Activated naive CD4-positive, alpha-beta T cell treated with anti-CD3 and anti-CD28 coated beads, Interleukin-2, amount 10 ng/mL, durations not matched to agents 7 days and 5 days (primary cell): ENCODE results near the gene PITX3.

ENCODE experiments used
- CTCF ChIA-PET: fragments of 350-600 bp; sonication (Branson Sonifier 250); formaldehyde crosslinking; loops from one replicate; lab custom pipeline; 2021; ENCODE audit warnings: antibody characterized with exemption; lab: Charles Lee
- DNase-seq: peaks from one replicate; pipeline ENCODE4 v3.0.0-alpha.2; 2020
- H3K27ac Mint-ChIP-seq: one replicate; pipeline ENCODE4 v1.8.0; 2021; ENCODE audit warnings: mild to moderate bottlenecking, moderate library complexity, mixed read lengths
- H3K27me3 Mint-ChIP-seq: one replicate; pipeline ENCODE4 v1.8.0; 2021; ENCODE audit warnings: mild to moderate bottlenecking, mixed read lengths
- H3K36me3 Mint-ChIP-seq: one replicate; pipeline ENCODE4 v1.8.0; 2021; ENCODE audit warnings: mixed read lengths
- H3K4me1 Mint-ChIP-seq: one replicate; pipeline ENCODE4 v1.8.0; 2021; ENCODE audit warnings: mixed read lengths
- H3K4me3 Mint-ChIP-seq: one replicate; pipeline ENCODE4 v1.8.0; 2021; ENCODE audit warnings: mild to moderate bottlenecking, moderate library complexity, mixed read lengths
- H3K9me3 Mint-ChIP-seq: one replicate; pipeline ENCODE4 v1.8.0; 2021; ENCODE audit warnings: mixed read lengths

Gene PITX3

DNA sequence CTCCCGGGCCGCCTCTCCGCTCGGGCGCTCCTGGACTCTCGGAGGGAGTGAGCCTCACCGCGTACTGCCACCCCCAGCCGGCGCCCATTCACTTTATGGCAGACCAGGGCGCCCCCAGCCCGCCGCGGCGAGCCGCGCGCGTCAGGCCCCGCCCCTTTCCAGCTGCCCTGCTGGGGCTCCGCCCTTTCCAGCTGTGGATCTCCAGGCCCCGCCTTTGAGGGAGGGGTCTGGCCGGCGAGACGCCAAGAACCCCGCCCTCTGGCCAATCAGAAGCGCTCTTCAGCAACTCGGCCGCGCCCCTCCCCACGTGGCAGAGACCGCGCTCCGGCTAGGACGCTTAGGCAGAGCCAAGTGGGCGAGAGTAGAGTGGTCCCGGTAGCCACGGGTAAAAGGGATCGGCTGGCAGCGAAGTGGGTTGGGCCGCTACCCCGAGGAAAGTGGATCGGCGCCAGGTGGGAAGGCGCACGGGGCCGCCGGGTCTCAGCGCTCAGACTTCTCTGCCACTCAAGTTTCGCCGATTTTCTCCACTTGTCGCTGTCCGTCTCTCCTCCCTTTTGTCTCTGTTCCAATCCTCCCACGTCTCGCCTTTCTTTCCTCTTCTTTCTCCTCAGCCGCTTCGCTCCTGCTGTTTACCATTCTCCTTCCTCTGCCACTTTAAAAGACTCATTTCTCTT, at the start of gene PITX3:
Gene PITX3 (minus strand): TSS at position 69 of the 674 bp plus-strand sequence. CDS start 9,432 bp downstream, outside the sequence.
- H3K27ac Mint-ChIP-seq, result no peak within 1 kb of the TSS
- peaks cover 37% of the 10 kb centered on the region for H3K4me1 Mint-ChIP-seq
- peak; percentile 95 for DNase-seq
- peaks cover 6% of the 10 kb centered on the region for H3K36me3 Mint-ChIP-seq
- CTCF ChIA-PET, result interaction anchor here (0.6 to 17.6 kb wide), 3 partner anchors 9 to 152 kb away, joined by 3 to 693 read pairs (median 9); no protein-coding TSS in a partner anchor
- H3K27me3 Mint-ChIP-seq, result peaks cover 63% of the 10 kb centered on the region
- H3K4me3 Mint-ChIP-seq, result peak within 1 kb of the TSS; percentile 74
- H3K9me3 Mint-ChIP-seq, result no peaks in the 10 kb centered on the region

GRCh38 chr10:102289840-102290239, 48.5 kb upstream of the PITX3 start:
- peaks cover 26% of the 10 kb centered on the region for H3K4me1 Mint-ChIP-seq
- H3K9me3 Mint-ChIP-seq, result no peaks in the 10 kb centered on the region
- H3K27me3 Mint-ChIP-seq, result no peaks in the 10 kb centered on the region
- H3K36me3 Mint-ChIP-seq, result peaks cover 17% of the 10 kb centered on the region
- no peak overlapping the region for H3K4me3 Mint-ChIP-seq
- DNase-seq, result no peak
- CTCF ChIA-PET, result no interaction called here
- H3K27ac Mint-ChIP-seq, result no peak overlapping the region

DNA sequence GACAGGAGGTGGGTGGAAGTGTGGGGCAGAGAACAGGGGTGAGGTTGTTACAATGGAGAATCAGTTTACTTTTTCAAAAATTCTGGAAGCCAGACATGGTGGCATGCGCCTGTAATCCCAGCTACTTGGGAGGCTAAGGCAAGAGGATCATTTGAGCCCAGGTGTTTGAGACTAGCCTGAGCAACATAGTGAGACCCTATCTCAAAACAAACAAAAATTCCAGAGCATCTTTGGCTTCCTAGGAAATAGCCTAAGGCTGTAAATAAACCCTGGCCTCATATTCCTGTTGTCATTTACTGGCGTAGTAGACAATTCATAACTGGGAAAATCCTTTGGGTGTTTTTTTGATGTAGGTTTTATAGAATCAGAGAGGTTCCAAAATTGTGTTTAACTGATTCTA, 48.0 kb upstream of the PITX3 start:
- H3K4me3 Mint-ChIP-seq, result no peak overlapping the region
- H3K36me3 Mint-ChIP-seq, result peaks cover 20% of the 10 kb centered on the region
- no peaks in the 10 kb centered on the region for H3K9me3 Mint-ChIP-seq
- CTCF ChIA-PET, result no interaction called here
- H3K27ac Mint-ChIP-seq, result no peak overlapping the region
- H3K27me3 Mint-ChIP-seq, result no peaks in the 10 kb centered on the region
- no peak for DNase-seq
- peaks cover 30% of the 10 kb centered on the region for H3K4me1 Mint-ChIP-seq

GRCh38 chr10:102287991-102288390, 46.7 kb upstream of the PITX3 start:
- H3K4me1 Mint-ChIP-seq, result peaks cover 44% of the 10 kb centered on the region
- H3K27me3 Mint-ChIP-seq, result no peaks in the 10 kb centered on the region
- peaks cover 23% of the 10 kb centered on the region for H3K36me3 Mint-ChIP-seq
- no peak overlapping the region for H3K27ac Mint-ChIP-seq
- no peaks in the 10 kb centered on the region for H3K9me3 Mint-ChIP-seq
- CTCF ChIA-PET, result interaction anchor here (1.4 to 1.6 kb wide), 2 partner anchors 9 to 58 kb away, joined by 3 to 4 read pairs; no protein-coding TSS in a partner anchor
- H3K4me3 Mint-ChIP-seq, result no peak overlapping the region
- no peak for DNase-seq

DNA sequence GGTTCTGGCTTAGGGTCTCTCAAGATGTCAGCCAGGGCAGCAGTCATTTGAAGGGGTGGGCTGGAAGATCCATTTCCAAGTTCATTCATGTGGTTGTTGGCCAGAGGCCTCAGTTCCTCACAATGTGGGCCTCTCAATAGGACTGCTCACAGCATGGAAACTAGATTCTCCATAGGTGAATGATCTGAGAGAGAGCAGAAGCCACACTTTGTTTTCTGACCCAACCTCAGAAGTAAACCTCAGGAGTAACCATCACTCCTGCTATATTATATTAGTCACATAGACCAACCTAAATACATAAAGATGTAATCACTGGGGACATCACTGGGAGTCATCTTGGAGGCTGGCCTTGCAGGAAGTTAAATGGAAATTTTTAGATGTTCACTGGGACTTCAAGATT, 46.2 kb upstream of the PITX3 start:
- Mint-ChIP-seq H3K27me3 (no peaks in the 10 kb centered on the region), H3K4me3 (no peak overlapping the region), H3K9me3 (no peaks in the 10 kb centered on the region), H3K36me3 (peaks cover 24% of the 10 kb centered on the region), H3K27ac (no peak overlapping the region), H3K4me1 (peaks cover 49% of the 10 kb centered on the region)
- DNase-seq, result no peak
- CTCF ChIA-PET, result interaction anchor here (0.9 to 1.6 kb wide), 3 partner anchors 8 to 65 kb away, joined by 3 to 4 read pairs (median 3); no protein-coding TSS in a partner anchor

DNA sequence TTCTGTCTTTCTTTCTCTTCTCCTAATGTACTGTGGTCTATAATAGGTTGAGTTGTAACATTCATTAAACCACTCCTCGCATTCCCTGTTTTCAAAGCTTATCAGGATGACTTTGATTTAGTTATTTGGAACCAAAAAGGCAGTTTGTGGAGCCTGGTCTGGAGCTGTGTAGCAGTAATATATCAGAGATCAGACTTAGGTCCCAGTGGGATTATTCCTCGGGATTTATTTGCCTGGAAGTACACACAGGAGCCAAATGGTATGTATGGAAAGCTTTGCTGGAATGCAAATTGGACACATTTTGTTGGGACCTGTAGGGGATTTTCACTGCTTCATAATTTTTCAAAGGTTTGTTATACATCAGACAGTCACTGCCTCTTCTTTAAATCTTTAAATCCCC, 44.9 kb upstream of the PITX3 start:
- peaks cover 24% of the 10 kb centered on the region for H3K36me3 Mint-ChIP-seq
- no peak overlapping the region for H3K4me3 Mint-ChIP-seq
- CTCF ChIA-PET, result no interaction called here
- no peak for DNase-seq
- peaks cover 53% of the 10 kb centered on the region for H3K4me1 Mint-ChIP-seq
- H3K27ac Mint-ChIP-seq, result no peak overlapping the region
- no peaks in the 10 kb centered on the region for H3K27me3 Mint-ChIP-seq
- H3K9me3 Mint-ChIP-seq, result no peaks in the 10 kb centered on the region

GRCh38 chr10:102285133-102285532, 43.8 kb upstream of the PITX3 start:
- DNase-seq, result no peak
- H3K4me1 Mint-ChIP-seq, result peaks cover 63% of the 10 kb centered on the region
- no peak overlapping the region for H3K27ac Mint-ChIP-seq
- H3K9me3 Mint-ChIP-seq, result no peaks in the 10 kb centered on the region
- peaks cover 27% of the 10 kb centered on the region for H3K36me3 Mint-ChIP-seq
- H3K27me3 Mint-ChIP-seq, result no peaks in the 10 kb centered on the region
- CTCF ChIA-PET, result interaction anchor here (0.9 to 1.6 kb wide), 2 partner anchors 18 to 217 kb away, joined by 3 read pairs; partner anchors contain the start of gene ACTR1A
- no peak overlapping the region for H3K4me3 Mint-ChIP-seq

DNA sequence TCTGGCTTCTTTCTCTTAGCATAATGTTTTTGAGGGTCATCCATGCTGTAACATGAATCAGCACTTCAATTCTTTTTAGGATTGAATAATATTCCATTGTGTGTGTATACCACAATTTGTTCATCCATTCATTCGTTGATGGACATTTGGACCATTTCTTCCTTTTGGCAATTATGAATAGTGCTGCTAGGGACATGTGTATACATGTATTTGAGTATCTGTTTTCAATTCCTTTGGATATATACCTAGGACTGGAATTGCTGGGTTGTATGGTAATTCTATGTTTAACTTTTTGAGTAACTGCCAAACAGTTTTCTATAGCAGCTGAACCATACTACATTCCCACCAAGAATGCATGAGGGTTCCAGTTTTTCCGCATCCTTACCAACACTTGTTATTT, 43.2 kb upstream of the PITX3 start:
- Mint-ChIP-seq H3K4me3 (peak overlapping the region; percentile 10), H3K4me1 (peaks cover 69% of the 10 kb centered on the region), H3K27me3 (no peaks in the 10 kb centered on the region), H3K27ac (peak overlapping the region; percentile 82), H3K9me3 (no peaks in the 10 kb centered on the region), H3K36me3 (peaks cover 27% of the 10 kb centered on the region)
- no peak for DNase-seq
- CTCF ChIA-PET, result interaction anchor here (0.9 to 1.6 kb wide), 2 partner anchors 17 to 218 kb away, joined by 3 read pairs; partner anchors contain the start of gene ACTR1A

- Mint-ChIP-seq H3K4me1 (peaks cover 65% of the 10 kb centered on the region), H3K27ac (peak overlapping the region; percentile 82), H3K9me3 (no peaks in the 10 kb centered on the region), H3K27me3 (no peaks in the 10 kb centered on the region), H3K4me3 (peak overlapping the region; percentile 10), H3K36me3 (peaks cover 28% of the 10 kb centered on the region)
- CTCF ChIA-PET, result interaction anchor here (0.7 to 1.6 kb wide), 2 partner anchors 65 to 219 kb away, joined by 3 read pairs; partner anchors contain the start of gene ACTR1A
- DNase-seq, result no peak
These were observed 42.6 kb upstream of the PITX3 start for GRCh38 chr10:102283890-102284289.

DNA sequence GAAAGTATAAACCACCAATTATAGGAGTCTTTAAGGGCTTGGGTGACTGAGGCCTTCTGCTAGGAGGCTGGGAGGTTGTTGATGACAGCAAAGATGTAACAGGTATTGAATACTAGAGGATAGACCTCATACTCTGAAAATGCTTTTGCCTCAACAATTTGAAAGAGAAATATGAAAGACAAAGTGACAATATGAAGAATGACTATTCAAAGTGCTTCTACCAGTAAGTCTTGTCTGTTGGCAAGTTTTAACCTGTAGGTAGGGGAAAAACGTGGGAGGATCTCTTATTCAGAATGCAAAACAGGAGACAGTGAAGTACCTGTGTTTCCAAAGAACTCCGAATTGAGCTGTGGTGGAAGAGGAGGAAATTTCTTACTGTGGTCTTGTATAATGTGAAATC, 42.2 kb upstream of the PITX3 start:
- H3K36me3 Mint-ChIP-seq, result peaks cover 30% of the 10 kb centered on the region
- no peaks in the 10 kb centered on the region for H3K27me3 Mint-ChIP-seq
- DNase-seq, result no peak
- H3K9me3 Mint-ChIP-seq, result no peaks in the 10 kb centered on the region
- H3K4me3 Mint-ChIP-seq, result peak overlapping the region; percentile 10
- CTCF ChIA-PET, result interaction anchor here (0.7 to 1.6 kb wide), 2 partner anchors 65 to 219 kb away, joined by 3 read pairs; partner anchors contain the start of gene ACTR1A
- peaks cover 65% of the 10 kb centered on the region for H3K4me1 Mint-ChIP-seq
- peak overlapping the region; percentile 82 for H3K27ac Mint-ChIP-seq

GRCh38 chr10:102281102-102281487, 39.8 kb upstream of the PITX3 start:
- Mint-ChIP-seq H3K4me3 (no peak overlapping the region), H3K27ac (no peak overlapping the region), H3K9me3 (no peaks in the 10 kb centered on the region), H3K27me3 (no peaks in the 10 kb centered on the region), H3K36me3 (peaks cover 25% of the 10 kb centered on the region), H3K4me1 (peaks cover 59% of the 10 kb centered on the region)
- no peak for DNase-seq
- CTCF ChIA-PET, result no interaction called here

DNA sequence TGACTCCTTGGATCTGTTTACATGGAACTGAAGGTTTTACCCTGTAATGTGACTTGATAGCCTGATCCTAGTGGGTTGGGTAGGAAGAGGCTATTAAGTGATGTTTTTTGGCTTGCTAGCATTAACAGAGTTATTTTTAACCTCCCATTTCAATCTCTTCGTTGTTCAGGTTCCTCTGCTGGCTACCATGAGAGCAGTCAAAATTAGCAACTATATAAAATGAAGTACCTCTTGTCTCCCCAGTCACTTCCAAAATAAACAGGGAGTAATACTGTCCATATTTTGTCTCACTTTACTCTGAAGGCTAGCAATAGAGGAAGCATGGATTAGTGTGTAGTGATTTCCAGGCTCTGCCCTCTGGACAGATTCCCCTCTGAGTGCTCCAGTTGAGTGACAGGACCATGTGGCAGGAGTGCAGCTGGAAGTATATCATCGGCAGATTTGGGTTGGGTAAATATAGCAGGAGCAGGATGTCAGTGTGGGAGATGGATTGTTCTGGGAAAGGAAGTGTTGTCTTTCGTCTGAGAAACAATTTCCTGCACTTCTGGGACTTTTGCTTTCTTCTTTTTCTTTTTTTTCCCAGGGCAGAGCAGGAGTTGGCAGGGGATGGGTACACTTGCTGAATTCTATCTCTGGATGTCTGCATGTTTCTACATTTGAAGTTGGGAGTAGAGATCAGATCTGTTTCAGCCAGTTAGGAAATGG, 39.2 kb upstream of the PITX3 start:
- H3K27ac Mint-ChIP-seq, result no peak overlapping the region

GRCh38 chr10:102279104-102279503, 37.8 kb upstream of the PITX3 start:
- Mint-ChIP-seq H3K4me1 (peaks cover 41% of the 10 kb centered on the region), H3K36me3 (peaks cover 19% of the 10 kb centered on the region), H3K4me3 (no peak overlapping the region), H3K9me3 (no peaks in the 10 kb centered on the region), H3K27ac (no peak overlapping the region), H3K27me3 (no peaks in the 10 kb centered on the region)
- no peak for DNase-seq
- CTCF ChIA-PET, result interaction anchor here (0.7 to 1.5 kb wide), 4 partner anchors 9 to 73 kb away, joined by 3 to 5 read pairs (median 4); no protein-coding TSS in a partner anchor

More for the DNA sequence above, 39.2 kb upstream of the PITX3 start:
- Mint-ChIP-seq H3K4me1 (peaks cover 56% of the 10 kb centered on the region), H3K27me3 (no peaks in the 10 kb centered on the region), H3K4me3 (peak overlapping the region; percentile 39), H3K9me3 (no peaks in the 10 kb centered on the region), H3K36me3 (peaks cover 24% of the 10 kb centered on the region)
- DNase-seq, result no peak
- CTCF ChIA-PET, result no interaction called here

DNA sequence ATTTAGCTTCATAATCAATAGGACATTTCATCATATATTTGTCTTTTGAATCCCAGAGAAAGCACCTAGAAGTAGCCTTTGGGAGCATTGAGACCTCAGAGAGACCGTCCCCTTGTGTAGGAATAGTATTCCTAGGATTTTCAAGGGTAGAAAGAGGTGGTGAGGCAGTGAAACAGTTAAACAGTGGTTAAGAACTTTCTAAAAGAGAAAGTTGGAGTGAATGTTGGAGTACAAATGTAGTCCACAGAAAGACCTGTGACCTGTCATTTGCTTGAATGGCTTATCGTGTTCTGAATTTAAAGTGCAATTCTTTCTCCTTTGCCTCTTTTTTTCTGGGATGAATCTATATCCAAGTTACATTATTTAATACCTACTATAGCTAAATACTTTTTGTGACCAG, 34.0 kb upstream of the PITX3 start:
- Mint-ChIP-seq H3K27ac (no peak overlapping the region), H3K4me1 (peaks cover 26% of the 10 kb centered on the region), H3K4me3 (no peak overlapping the region), H3K9me3 (no peaks in the 10 kb centered on the region), H3K36me3 (peaks cover 12% of the 10 kb centered on the region), H3K27me3 (no peaks in the 10 kb centered on the region)
- DNase-seq, result no peak
- CTCF ChIA-PET, result no interaction called here
